BJ (cell line): ENCODE data around the gene ANKRD11. TPM values are rescaled to one million over a fixed set of nuclear protein-coding genes. Genes with fewer than 3 reads are reported as not detected.

Source experiments
- CTCF ChIA-PET: fragments of 350-600 bp; formaldehyde crosslinking; extraction: SDS; loops from one replicate; lab custom pipeline; 2021; ENCODE audit warnings: antibody characterized with exemption, inconsistent platforms; lab: Yijun Ruan, JAX
- POLR2A ChIA-PET: fragments of 300-600 bp; sonication (Branson Sonifier 250); formaldehyde crosslinking; extraction: SDS; loops from one replicate; lab custom pipeline; 2021; ENCODE audit warnings: antibody characterized with exemption; lab: Charles Lee
- DNase-seq: peaks from one replicate; pipeline ENCODE4 v3.0.0-alpha.2; 2011; ENCODE audit warnings: low read depth
- H3K27me3 ChIP-seq: 2 replicates; pipeline ENCODE4 v1.6.0; 2011; ENCODE audit warnings: low read length; ENCODE audit not compliant: control insufficient read depth, insufficient read depth
- H3K36me3 ChIP-seq: 2 replicates; pipeline ENCODE4 v1.5.1; 2011; ENCODE audit warnings: low read length; ENCODE audit not compliant: control insufficient read depth, insufficient read depth
- H3K4me3 ChIP-seq: 2 replicates; pipeline ENCODE4 v1.5.1; 2011; ENCODE audit warnings: low read depth, mild to moderate bottlenecking, control low read depth, low read length
- CTCF ChIP-seq: IDR thresholded peaks from 2 replicates; pipeline ENCODE4 v1.5.1; 2011; ENCODE audit warnings: low read depth, mild to moderate bottlenecking, control low read depth, inconsistent platforms, low read length, moderate library complexity; ENCODE audit not compliant: insufficient read depth
- polyA plus RNA-seq: library from polyadenylated mRNA; depleted of rRNA; stranded (reverse); fragments of >200 nt; gene quantifications from 2 replicates; pipeline ENCODE4 v1.2.3, GENCODE V29; 2011

Gene ANKRD11
- polyA plus RNA-seq, 1 experiment, result 61.8 TPM

- TF ChIP-seq CTCF, result no peak
- no peak for DNase-seq
- no peak overlapping the region for H3K4me3 ChIP-seq
- ChIA-PET CTCF (interaction anchor here (1.3 kb wide), 1 partner anchor 13 kb away, joined by 5 read pairs; no protein-coding TSS in a partner anchor), POLR2A (no interaction called here)
- H3K36me3 ChIP-seq, result peaks cover 44% of the 10 kb centered on the region
- H3K27me3 ChIP-seq, result no peaks in the 10 kb centered on the region
Measured at GRCh38 chr16:89275837-89276720, 214.3 kb downstream of the ANKRD11 start.

- DNase-seq, result no peak
- no peak overlapping the region for H3K4me3 ChIP-seq
- ChIA-PET CTCF (interaction anchor here (1.1 to 1.3 kb wide), 2 partner anchors 14 kb away, joined by 3 to 5 read pairs; no protein-coding TSS in a partner anchor), POLR2A (no interaction called here)
- TF ChIP-seq CTCF, result no peak
- peaks cover 46% of the 10 kb centered on the region for H3K36me3 ChIP-seq
- no peaks in the 10 kb centered on the region for H3K27me3 ChIP-seq
Measured at GRCh38 chr16:89275284-89275584, 215.1 kb downstream of the ANKRD11 start.

GRCh38 chr16:89274561-89275283, 215.6 kb downstream of the ANKRD11 start:
- DNase-seq, result no peak
- H3K27me3 ChIP-seq, result no peaks in the 10 kb centered on the region
- TF ChIP-seq CTCF, result no peak
- CTCF ChIA-PET, result interaction anchor here (1.1 kb wide), 1 partner anchor 14 kb away, joined by 3 read pairs; no protein-coding TSS in a partner anchor
- H3K4me3 ChIP-seq, result no peak overlapping the region
- peaks cover 50% of the 10 kb centered on the region for H3K36me3 ChIP-seq
- POLR2A ChIA-PET, result no interaction called here

- H3K36me3 ChIP-seq, result peaks cover 50% of the 10 kb centered on the region
- CTCF ChIA-PET, result interaction anchor here (1.1 to 1.4 kb wide), 2 partner anchors 15 to 16 kb away, joined by 3 to 5 read pairs; no protein-coding TSS in a partner anchor
- TF ChIP-seq CTCF, result no peak
Measured at GRCh38 chr16:89273741-89274472, 216.5 kb downstream of the ANKRD11 start.

More at GRCh38 chr16:89273741-89274472, 216.5 kb downstream of the ANKRD11 start:
- POLR2A ChIA-PET, result no interaction called here
- DNase-seq, result no peak
- Histone ChIP-seq H3K4me3 (no peak overlapping the region), H3K27me3 (no peaks in the 10 kb centered on the region)
